Neural progenitor cell (in vitro differentiated cells): ENCODE data around the gene IGFALS. TPM values are rescaled to one million over a fixed set of nuclear protein-coding genes. Genes with fewer than 3 reads are reported as not detected.

Experiments used
- DNase-seq: peaks from one replicate; pipeline ENCODE4 v3.0.0-alpha.2; 2016; ENCODE audit warnings: low spot score
- H2AFZ ChIP-seq: fragments of 200-600 bp; sonication (generic); replicated peaks from 2 replicates; pipeline ENCODE4 v1.6.1; 2016; ENCODE audit warnings: antibody characterized with exemption
- H3F3A ChIP-seq: fragments of 200-600 bp; sonication (generic); 2 replicates; pipeline ENCODE4 v1.6.1; 2016; ENCODE audit warnings: antibody characterized with exemption, low read depth
- H3K27ac ChIP-seq: fragments of 200-600 bp; sonication (generic); 2 replicates; pipeline ENCODE4 v1.5.1; 2016; ENCODE audit warnings: mild to moderate bottlenecking
- H3K27me3 ChIP-seq: fragments of 200-600 bp; sonication (generic); 2 replicates; pipeline ENCODE4 v1.6.1; 2016; ENCODE audit warnings: mild to moderate bottlenecking, moderate library complexity
- H3K36me3 ChIP-seq: fragments of 200-600 bp; sonication (generic); 2 replicates; pipeline ENCODE4 v1.5.1; 2016
- H3K4me1 ChIP-seq: fragments of 200-600 bp; sonication (generic); 2 replicates; pipeline ENCODE4 v1.6.1; 2016; ENCODE audit warnings: mixed run types
- H3K4me2 ChIP-seq: fragments of 200-600 bp; sonication (generic); 2 replicates; pipeline ENCODE4 v1.6.1; 2016
- H3K4me3 ChIP-seq: fragments of 200-600 bp; sonication (generic); 2 replicates; pipeline ENCODE4 v1.5.1; 2016
- H3K79me2 ChIP-seq: fragments of 200-600 bp; sonication (generic); 2 replicates; pipeline ENCODE4 v1.6.1; 2016; ENCODE audit warnings: low read depth
- H3K9ac ChIP-seq: fragments of 200-600 bp; sonication (generic); 2 replicates; pipeline ENCODE4 v1.6.1; 2016
- H3K9me3 ChIP-seq: fragments of 200-600 bp; sonication (generic); 2 replicates; pipeline ENCODE4 v1.5.1; 2016; ENCODE audit warnings: low read depth
- H4K20me1 ChIP-seq: fragments of 200-600 bp; sonication (generic); 2 replicates; pipeline ENCODE4 v1.6.1; 2016; ENCODE audit warnings: low read depth
- H3K27ac Mint-ChIP-seq: 3 replicates; pipeline ENCODE4 v1.8.0; 2021; ENCODE audit warnings: mixed read lengths
- H3K27me3 Mint-ChIP-seq: 2 replicates; pipeline ENCODE4 v1.8.0; 2022; ENCODE audit warnings: low read depth, mild to moderate bottlenecking, inconsistent platforms, moderate library complexity, mixed read lengths; ENCODE audit not compliant: insufficient read depth
- H3K36me3 Mint-ChIP-seq: 3 replicates; pipeline ENCODE4 v1.8.0; 2021; ENCODE audit warnings: mixed read lengths
- H3K4me1 Mint-ChIP-seq: 3 replicates; pipeline ENCODE4 v1.8.0; 2021; ENCODE audit warnings: mixed read lengths
- H3K4me3 Mint-ChIP-seq: 3 replicates; pipeline ENCODE4 v1.8.0; 2021; ENCODE audit warnings: mild to moderate bottlenecking, moderate library complexity, mixed read lengths
- H3K9me3 Mint-ChIP-seq: 3 replicates; pipeline ENCODE4 v1.8.0; 2020; ENCODE audit warnings: mixed read lengths
- CTCF ChIP-seq: fragments of 200-600 bp; sonication (generic); IDR thresholded peaks from 2 replicates; pipeline ENCODE4 v1.5.1; 2017; ENCODE audit warnings: antibody characterized with exemption, mild to moderate bottlenecking
- EZH2 ChIP-seq: fragments of 200-600 bp; sonication (generic); IDR thresholded peaks from 2 replicates; pipeline ENCODE4 v1.6.1; 2017; ENCODE audit warnings: antibody characterized with exemption, mild to moderate bottlenecking, moderate library complexity
- EZH2phosphoT487 ChIP-seq: fragments of 200-600 bp; sonication (generic); IDR thresholded peaks from 2 replicates; pipeline ENCODE4 v1.6.1; 2017; ENCODE audit warnings: antibody characterized with exemption
- total RNA-seq: library from RNA; depleted of rRNA; stranded (reverse); fragments of >200 nt; gene quantifications from 2 replicates; pipeline ENCODE4 v1.2.3, GENCODE V29; 2015; ENCODE audit warnings: low replicate concordance

Gene IGFALS
- total RNA-seq, 1 donor from 2014 or later = not detected

GRCh38 chr16:1768061-1768766 is 25.3 kb downstream of the IGFALS start:
- no peak overlapping the region for H2AFZ ChIP-seq
- no peak for TF ChIP-seq EZH2phosphoT487
- no peaks in the 10 kb centered on the region for H3K9me3 ChIP-seq
- Mint-ChIP-seq H3K9me3 (no peaks in the 10 kb centered on the region), H3K36me3 (peaks cover 3% of the 10 kb centered on the region), H3K27ac (no peak overlapping the region), H3K4me3 (no peak overlapping the region), H3K4me1 (peaks cover 7% of the 10 kb centered on the region), H3K27me3 (peaks cover 7% of the 10 kb centered on the region)
- no peaks in the 10 kb centered on the region for H3K36me3 ChIP-seq
- no peaks in the 10 kb centered on the region for H3K4me1 ChIP-seq
- no peaks in the 10 kb centered on the region for H3K27me3 ChIP-seq
- no peak overlapping the region for H3K9ac ChIP-seq
- H4K20me1 ChIP-seq = peaks cover 41% of the 10 kb centered on the region
- H3K4me3 ChIP-seq = no peak overlapping the region
- H3K27ac ChIP-seq = no peak overlapping the region
- peaks cover 11% of the 10 kb centered on the region for H3F3A ChIP-seq
- peaks cover 11% of the 10 kb centered on the region for H3K79me2 ChIP-seq
- no peak for DNase-seq
- H3K4me2 ChIP-seq = no peak overlapping the region

- Histone ChIP-seq H3K4me1 (no peaks in the 10 kb centered on the region), H3K9ac (no peak overlapping the region), H3K27ac (no peak overlapping the region), H3K4me3 (no peak overlapping the region), H3K36me3 (no peaks in the 10 kb centered on the region), H3K79me2 (peaks cover 6% of the 10 kb centered on the region), H3K27me3 (no peaks in the 10 kb centered on the region), H3F3A (peaks cover 15% of the 10 kb centered on the region), H3K9me3 (no peaks in the 10 kb centered on the region), H2AFZ (no peak overlapping the region), H3K4me2 (no peak overlapping the region), H4K20me1 (peaks cover 43% of the 10 kb centered on the region)
- H3K27me3 Mint-ChIP-seq = peaks cover 7% of the 10 kb centered on the region
- H3K36me3 Mint-ChIP-seq = peaks cover 3% of the 10 kb centered on the region
- no peak overlapping the region for H3K4me3 Mint-ChIP-seq
- H3K4me1 Mint-ChIP-seq = peaks cover 7% of the 10 kb centered on the region
- DNase-seq = no peak
- no peak overlapping the region for H3K27ac Mint-ChIP-seq
- TF ChIP-seq EZH2 = no peak
- no peak for TF ChIP-seq CTCF
- TF ChIP-seq EZH2phosphoT487 = no peak
- no peaks in the 10 kb centered on the region for H3K9me3 Mint-ChIP-seq
Measured at GRCh38 chr16:1767116-1767994, 26.1 kb downstream of the IGFALS start.

GRCh38 chr16:1766701-1767100 is 26.8 kb downstream of the IGFALS start:
- Histone ChIP-seq H3K79me2 (no peaks in the 10 kb centered on the region), H4K20me1 (peaks cover 37% of the 10 kb centered on the region), H3K36me3 (no peaks in the 10 kb centered on the region), H3K27me3 (no peaks in the 10 kb centered on the region), H3K27ac (no peak overlapping the region), H3K9me3 (no peaks in the 10 kb centered on the region), H2AFZ (no peak overlapping the region), H3F3A (peaks cover 15% of the 10 kb centered on the region), H3K4me2 (no peak overlapping the region), H3K9ac (no peak overlapping the region), H3K4me1 (no peaks in the 10 kb centered on the region), H3K4me3 (no peak overlapping the region)
- no peak overlapping the region for H3K4me3 Mint-ChIP-seq
- H3K36me3 Mint-ChIP-seq = no peaks in the 10 kb centered on the region
- no peak overlapping the region for H3K27ac Mint-ChIP-seq
- H3K4me1 Mint-ChIP-seq = peaks cover under 1% of the 10 kb centered on the region
- H3K9me3 Mint-ChIP-seq = no peaks in the 10 kb centered on the region
- DNase-seq = no peak
- TF ChIP-seq EZH2 = no peak
- no peak for TF ChIP-seq EZH2phosphoT487
- TF ChIP-seq CTCF = no peak
- H3K27me3 Mint-ChIP-seq = peaks cover 4% of the 10 kb centered on the region
